H7 (cell line): Measurements from ENCODE around the gene ANAPC4. TPM values are rescaled to one million over a fixed set of nuclear protein-coding genes. Genes with fewer than 3 reads are reported as not detected.
"Not testable (repeated sequence)": the region's sequence is repeated elsewhere in the genome, so short reads cannot be mapped to it uniquely, and the experiment has no call there.

ENCODE experiments used
- DNase-seq: peaks from one replicate; pipeline ENCODE4 v3.0.0; 2012
- H3K27me3 ChIP-seq: 2 replicates; pipeline ENCODE4 v1.6.0; 2011; ENCODE audit warnings: mild to moderate bottlenecking, low read length; ENCODE audit not compliant: control insufficient read depth, insufficient read depth
- H3K36me3 ChIP-seq: replicated peaks from 2 replicates; pipeline ENCODE4 v1.5.1; 2011; ENCODE audit warnings: low read length; ENCODE audit not compliant: control insufficient read depth, insufficient read depth
- H3K4me3 ChIP-seq: 2 replicates; pipeline ENCODE4 v1.5.1; 2011; ENCODE audit warnings: low read depth, mild to moderate bottlenecking, control low read depth, low read length, moderate library complexity; ENCODE audit not compliant: insufficient read depth
- total RNA-seq: library from RNA; depleted of rRNA; stranded (reverse); fragments of >200 nt; shearing (Covaris generic); gene quantifications from 2 replicates; pipeline ENCODE4 v1.2.3, GENCODE V29; 2014

The ANAPC4 gene
- total RNA-seq, 1 experiment from 2014 or later = 20.6 TPM

- H3K27me3 ChIP-seq = no peaks in the 10 kb centered on the region
- H3K4me3 ChIP-seq = no peak overlapping the region
- DNase-seq = peak; percentile 23
- H3K36me3 ChIP-seq = no peaks in the 10 kb centered on the region
Observed at GRCh38 chr4:25367004-25367621, 9.9 kb upstream of the ANAPC4 start.

DNA sequence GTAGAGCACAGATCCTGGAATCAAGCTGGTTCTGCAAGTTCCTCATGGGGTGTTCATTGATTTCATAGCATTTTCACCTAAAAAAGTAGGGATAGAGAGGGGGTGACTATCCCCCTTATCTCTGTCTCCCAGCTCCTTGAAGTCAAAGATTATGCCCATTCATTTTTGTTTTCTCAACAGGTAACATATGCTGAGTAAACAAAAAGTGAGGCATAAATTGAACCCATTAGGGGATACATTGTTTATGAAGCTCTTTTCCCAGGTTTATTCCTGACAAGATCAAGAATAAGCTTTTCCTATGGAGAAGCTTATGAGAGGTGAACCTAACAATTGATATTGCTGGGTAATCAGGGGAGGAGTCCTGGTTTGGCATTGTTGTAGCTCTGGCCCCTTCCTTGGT is 9.2 kb upstream of the ANAPC4 start:
- DNase-seq = no peak
- Histone ChIP-seq H3K27me3 (no peaks in the 10 kb centered on the region), H3K36me3 (no peaks in the 10 kb centered on the region), H3K4me3 (no peak overlapping the region)

DNA sequence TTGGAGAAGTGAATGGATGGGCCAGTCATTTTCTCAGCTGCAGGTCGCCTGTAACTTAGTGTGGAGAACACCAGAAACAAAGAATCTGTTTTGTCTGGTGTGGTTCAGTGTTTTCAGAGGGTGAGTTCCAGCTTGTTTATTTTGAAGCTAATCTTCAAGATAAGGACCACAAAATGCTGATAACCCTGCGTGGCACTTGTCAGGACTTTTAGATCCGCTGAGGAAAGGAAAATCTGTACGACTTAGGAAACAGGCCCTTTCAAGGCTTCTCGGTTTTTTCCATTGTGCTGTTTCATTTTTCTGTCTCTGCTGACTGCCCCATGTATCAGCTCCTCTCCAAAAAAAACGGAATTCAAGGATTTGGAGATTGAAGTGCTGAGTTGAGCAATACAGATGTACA is 8.7 kb upstream of the ANAPC4 start:
- no peaks in the 10 kb centered on the region for H3K36me3 ChIP-seq
- no peaks in the 10 kb centered on the region for H3K27me3 ChIP-seq
- no peak overlapping the region for H3K4me3 ChIP-seq
- DNase-seq = no peak

- DNase-seq = no peak
- Histone ChIP-seq H3K27me3 (no peaks in the 10 kb centered on the region), H3K36me3 (no peaks in the 10 kb centered on the region), H3K4me3 (no peak overlapping the region)
Observed at GRCh38 chr4:25370242-25370641, 6.8 kb upstream of the ANAPC4 start.

GRCh38 chr4:25372549-25372948 is 4.5 kb upstream of the ANAPC4 start:
- not testable (repeated sequence) for DNase-seq, H3K27me3 ChIP-seq, H3K4me3 ChIP-seq, H3K36me3 ChIP-seq

GRCh38 chr4:25377572-25378436 is 741 bp downstream of the ANAPC4 start:
- Histone ChIP-seq H3K27me3 (no peaks in the 10 kb centered on the region), H3K36me3 (peaks cover 4% of the 10 kb centered on the region), H3K4me3 (peak overlapping the region; percentile 89)
- DNase-seq = peak; percentile 16

GRCh38 chr4:25378437-25378743 is 1.3 kb downstream of the ANAPC4 start:
- peak; percentile 29 for DNase-seq
- Histone ChIP-seq H3K27me3 (no peaks in the 10 kb centered on the region), H3K4me3 (no peak overlapping the region), H3K36me3 (peaks cover 4% of the 10 kb centered on the region)

DNA sequence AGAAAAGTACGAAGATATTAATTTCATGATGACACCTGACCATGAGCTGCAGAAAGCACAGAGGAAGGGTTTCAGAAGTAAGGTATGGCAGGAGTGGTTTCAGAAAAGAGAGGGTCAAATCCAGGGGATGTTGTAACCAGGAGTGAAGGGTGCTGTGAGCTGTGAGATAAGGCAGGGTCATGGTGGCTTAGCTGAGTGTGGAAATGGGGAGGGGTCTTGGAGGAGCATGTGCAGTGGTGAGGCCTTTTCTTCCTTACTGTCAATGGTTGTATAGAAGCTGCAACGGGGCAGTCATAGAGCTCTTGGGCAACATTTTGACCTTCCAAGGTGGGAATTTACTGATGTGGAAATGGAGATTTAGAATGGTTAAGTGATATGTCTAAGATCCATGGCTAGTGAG is 2.5 kb downstream of the ANAPC4 start:
- H3K27me3 ChIP-seq = no peaks in the 10 kb centered on the region
- no peak for DNase-seq
- peaks cover 7% of the 10 kb centered on the region for H3K36me3 ChIP-seq
- no peak overlapping the region for H3K4me3 ChIP-seq

GRCh38 chr4:25383647-25384046 is 6.6 kb downstream of the ANAPC4 start:
- no peak overlapping the region for H3K4me3 ChIP-seq
- DNase-seq = no peak
- no peaks in the 10 kb centered on the region for H3K27me3 ChIP-seq
- H3K36me3 ChIP-seq = peaks cover 9% of the 10 kb centered on the region

DNA sequence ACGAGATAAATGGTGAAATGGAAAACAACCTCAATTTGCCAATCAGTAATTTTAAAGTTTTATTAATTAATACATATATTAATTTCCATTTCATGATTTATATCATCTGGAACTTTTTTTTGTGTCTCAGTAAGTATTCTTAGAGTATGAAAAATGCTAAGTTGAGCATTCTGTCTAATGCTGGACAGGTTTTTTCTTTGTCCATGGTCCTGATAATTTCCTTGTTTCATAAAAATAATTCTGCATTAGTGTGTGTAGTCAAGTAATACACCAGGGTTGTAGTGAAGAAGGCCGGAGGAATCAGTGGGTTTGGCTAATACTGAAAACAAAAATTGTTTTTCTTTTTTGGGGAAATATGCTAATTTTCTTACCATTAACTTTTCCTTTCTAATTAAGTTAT is 9.9 kb downstream of the ANAPC4 start:
- H3K4me3 ChIP-seq = no peak overlapping the region
- H3K27me3 ChIP-seq = no peaks in the 10 kb centered on the region
- DNase-seq = no peak
- H3K36me3 ChIP-seq = peaks cover 9% of the 10 kb centered on the region

DNA sequence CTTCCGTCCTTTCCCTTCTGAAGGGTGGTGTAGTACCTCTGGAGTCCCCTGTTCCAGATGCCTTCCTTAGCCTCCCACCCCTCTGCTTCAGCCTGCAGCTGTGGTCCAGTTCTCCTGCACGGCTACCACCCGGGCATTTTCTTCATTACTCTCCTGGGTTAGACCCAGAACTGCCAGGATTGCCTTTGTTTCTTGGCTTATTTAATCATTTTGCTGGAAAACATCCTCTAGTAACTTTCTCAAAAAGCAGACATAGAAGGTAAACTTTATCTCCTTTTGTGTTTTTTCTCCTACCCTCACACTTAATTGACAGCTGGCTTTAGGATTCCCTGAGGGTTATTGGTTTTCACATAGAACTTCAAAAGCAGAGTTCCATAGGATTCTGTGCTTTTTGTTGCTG is 20.2 kb downstream of the ANAPC4 start:
- H3K4me3 ChIP-seq = no peak overlapping the region
- DNase-seq = no peak
- H3K36me3 ChIP-seq = peaks cover 19% of the 10 kb centered on the region
- H3K27me3 ChIP-seq = no peaks in the 10 kb centered on the region

GRCh38 chr4:25399510-25399909 is 22.4 kb downstream of the ANAPC4 start:
- Histone ChIP-seq H3K4me3 (no peak overlapping the region), H3K36me3 (peaks cover 12% of the 10 kb centered on the region), H3K27me3 (no peaks in the 10 kb centered on the region)
- DNase-seq = no peak

GRCh38 chr4:25401066-25401465 is 24.0 kb downstream of the ANAPC4 start:
- Histone ChIP-seq H3K27me3 (no peaks in the 10 kb centered on the region), H3K4me3 (no peak overlapping the region), H3K36me3 (peaks cover 11% of the 10 kb centered on the region)
- no peak for DNase-seq

DNA sequence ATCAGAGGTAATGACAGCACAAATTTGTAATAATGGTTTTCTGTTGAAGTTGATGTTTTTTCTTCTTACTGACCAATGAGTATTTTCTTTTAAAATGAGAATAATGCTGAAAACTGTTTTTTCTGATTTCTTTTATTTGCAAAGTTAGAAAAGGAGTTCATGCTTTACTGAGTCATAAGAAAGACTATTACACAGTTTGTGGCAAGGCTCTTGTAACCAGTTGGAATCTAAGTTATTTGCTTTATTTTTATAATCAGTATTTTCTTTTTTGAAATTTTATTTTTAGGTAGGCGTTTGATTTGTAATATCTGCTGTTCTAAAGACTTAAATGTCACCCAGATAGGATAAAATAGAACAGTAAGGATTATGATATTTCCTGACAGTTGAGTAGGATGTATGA is 25.5 kb downstream of the ANAPC4 start:
- peaks cover 9% of the 10 kb centered on the region for H3K36me3 ChIP-seq

DNA sequence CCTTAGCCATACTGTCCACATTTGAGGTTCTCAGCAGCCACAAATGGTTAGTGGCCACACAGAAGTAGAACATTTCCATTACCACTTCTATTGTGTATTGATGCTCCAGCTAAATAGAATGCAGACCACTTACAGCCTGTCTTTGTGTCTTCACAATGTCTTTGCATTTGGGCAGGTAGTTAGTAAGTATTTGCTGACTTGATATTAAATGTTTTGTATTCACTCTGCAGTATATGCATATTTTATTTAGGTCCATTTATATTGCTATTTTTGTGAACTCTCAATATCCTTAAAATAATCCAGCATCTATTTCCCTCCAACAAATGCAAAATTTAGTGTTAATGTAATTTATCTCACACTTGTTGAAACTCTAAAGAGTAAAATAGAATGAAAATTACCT is 26.6 kb downstream of the ANAPC4 start:
- Histone ChIP-seq H3K27me3 (no peaks in the 10 kb centered on the region), H3K36me3 (peaks cover 5% of the 10 kb centered on the region), H3K4me3 (no peak overlapping the region)
- DNase-seq = no peak

More for the DNA sequence above, 25.5 kb downstream of the ANAPC4 start:
- Histone ChIP-seq H3K4me3 (no peak overlapping the region), H3K27me3 (no peaks in the 10 kb centered on the region)
- DNase-seq = no peak
